HFF-Myc (cell line): ENCODE results near the gene LYPD4.

Experiments used
- DNase-seq: peaks from one replicate; pipeline ENCODE4 v3.0.0-alpha.2; 2011; ENCODE audit warnings: low read depth; ENCODE audit errors: extremely low read depth
- H3K4me3 ChIP-seq: replicated peaks from 2 replicates; pipeline ENCODE4 v1.5.1; 2011; ENCODE audit warnings: low read depth, mild to moderate bottlenecking, control low read depth, low read length
- TF ChIP-seq, protein P1 (sequence below): IDR thresholded peaks from 2 replicates; pipeline ENCODE4 v1.5.1; 2012; ENCODE audit warnings: mild to moderate bottlenecking, low read depth, low read length, control low read depth; ENCODE audit errors: missing control alignments

The LYPD4 gene

DNA sequence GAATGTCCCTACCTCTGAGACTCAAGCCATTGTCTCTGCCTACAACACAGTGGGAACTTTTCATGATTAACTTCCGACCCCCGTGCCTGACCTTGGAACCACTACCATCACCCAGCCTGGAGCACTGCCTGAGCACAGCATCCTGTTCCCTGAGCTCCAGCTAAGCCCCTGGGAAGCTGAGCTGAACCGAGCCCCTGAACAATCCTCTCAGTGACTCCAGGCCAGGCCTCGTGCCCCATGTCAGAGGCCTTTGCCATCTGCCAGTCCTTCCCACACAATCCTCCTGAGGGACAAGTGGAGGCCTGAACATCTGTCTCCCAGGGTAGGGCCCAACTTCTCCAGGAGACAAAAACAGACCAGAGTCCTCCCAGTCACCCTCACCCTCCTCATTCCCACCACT, 30.6 kb downstream of the LYPD4 start:
- DNase-seq: no peak
- TF ChIP-seq, protein P1, sequence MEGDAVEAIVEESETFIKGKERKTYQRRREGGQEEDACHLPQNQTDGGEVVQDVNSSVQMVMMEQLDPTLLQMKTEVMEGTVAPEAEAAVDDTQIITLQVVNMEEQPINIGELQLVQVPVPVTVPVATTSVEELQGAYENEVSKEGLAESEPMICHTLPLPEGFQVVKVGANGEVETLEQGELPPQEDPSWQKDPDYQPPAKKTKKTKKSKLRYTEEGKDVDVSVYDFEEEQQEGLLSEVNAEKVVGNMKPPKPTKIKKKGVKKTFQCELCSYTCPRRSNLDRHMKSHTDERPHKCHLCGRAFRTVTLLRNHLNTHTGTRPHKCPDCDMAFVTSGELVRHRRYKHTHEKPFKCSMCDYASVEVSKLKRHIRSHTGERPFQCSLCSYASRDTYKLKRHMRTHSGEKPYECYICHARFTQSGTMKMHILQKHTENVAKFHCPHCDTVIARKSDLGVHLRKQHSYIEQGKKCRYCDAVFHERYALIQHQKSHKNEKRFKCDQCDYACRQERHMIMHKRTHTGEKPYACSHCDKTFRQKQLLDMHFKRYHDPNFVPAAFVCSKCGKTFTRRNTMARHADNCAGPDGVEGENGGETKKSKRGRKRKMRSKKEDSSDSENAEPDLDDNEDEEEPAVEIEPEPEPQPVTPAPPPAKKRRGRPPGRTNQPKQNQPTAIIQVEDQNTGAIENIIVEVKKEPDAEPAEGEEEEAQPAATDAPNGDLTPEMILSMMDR: no peak
- no peak overlapping the region for H3K4me3 ChIP-seq

DNA sequence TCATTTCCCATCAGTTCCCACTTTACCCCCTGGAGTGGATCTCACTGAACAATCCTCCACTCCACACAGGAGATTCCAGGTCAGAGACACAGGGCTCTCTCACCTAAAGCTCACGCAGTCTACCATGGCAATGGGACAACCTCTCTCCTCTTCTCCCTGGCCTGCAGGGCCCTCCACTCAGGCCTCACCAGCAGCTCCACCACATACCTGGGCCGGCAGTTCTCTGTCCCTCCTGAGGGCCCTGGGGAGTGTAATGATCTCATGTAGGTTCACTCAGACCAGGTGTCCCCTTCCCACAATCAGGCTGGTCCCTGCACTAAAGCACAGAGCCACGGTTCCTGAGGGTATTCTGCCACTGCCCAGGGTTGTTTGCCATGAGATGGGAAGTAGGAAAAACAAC, 32.5 kb downstream of the LYPD4 start:
- TF ChIP-seq, protein P1: no peak

DNA sequence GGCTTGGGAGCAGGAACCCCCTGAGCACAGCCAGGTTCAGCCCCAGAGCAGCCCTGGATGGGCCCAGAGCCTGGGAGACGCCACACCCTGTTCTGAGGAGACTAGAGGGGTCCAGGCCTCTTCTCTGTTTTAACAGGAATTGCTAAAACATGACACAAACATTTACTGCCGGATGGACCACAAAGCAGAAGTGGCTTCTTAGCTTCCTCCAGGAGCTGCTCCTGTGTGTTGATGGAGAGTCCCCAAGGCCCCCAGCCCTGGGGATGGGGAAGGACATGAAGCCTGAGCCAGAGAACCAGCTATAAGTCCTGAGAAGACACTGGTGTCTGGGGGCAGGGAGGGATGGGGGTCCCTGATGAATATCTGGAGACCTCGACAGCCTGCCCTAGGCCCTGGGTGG, 33.4 kb downstream of the LYPD4 start:
- no peak overlapping the region for H3K4me3 ChIP-seq
- DNase-seq: no peak
- TF ChIP-seq, protein P1: no peak

More for the DNA sequence above, 32.5 kb downstream of the LYPD4 start:
- no peak for DNase-seq
- H3K4me3 ChIP-seq: no peak overlapping the region

DNA sequence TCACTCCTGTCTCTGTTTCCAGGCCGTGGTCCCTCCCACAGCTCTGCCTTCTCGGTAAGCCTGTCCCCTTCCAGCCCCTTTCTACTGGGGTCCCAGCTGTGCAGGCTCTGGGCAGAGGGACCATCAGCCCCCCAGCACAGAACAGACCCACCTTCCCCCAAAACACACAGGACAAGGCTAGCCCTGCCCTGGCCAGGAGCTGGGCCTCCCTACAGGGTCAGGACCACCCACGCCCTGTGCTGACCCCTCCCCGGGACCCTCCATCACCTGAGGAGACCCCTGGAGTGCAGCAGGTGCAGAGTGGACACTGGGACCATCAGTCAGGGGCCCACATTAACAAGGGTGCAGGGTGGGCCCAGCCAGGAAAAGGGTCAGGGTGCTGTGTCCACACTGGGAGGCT, 34.2 kb downstream of the LYPD4 start:
- no peak overlapping the region for H3K4me3 ChIP-seq
- DNase-seq: no peak
- TF ChIP-seq, protein P1: no peak

DNA sequence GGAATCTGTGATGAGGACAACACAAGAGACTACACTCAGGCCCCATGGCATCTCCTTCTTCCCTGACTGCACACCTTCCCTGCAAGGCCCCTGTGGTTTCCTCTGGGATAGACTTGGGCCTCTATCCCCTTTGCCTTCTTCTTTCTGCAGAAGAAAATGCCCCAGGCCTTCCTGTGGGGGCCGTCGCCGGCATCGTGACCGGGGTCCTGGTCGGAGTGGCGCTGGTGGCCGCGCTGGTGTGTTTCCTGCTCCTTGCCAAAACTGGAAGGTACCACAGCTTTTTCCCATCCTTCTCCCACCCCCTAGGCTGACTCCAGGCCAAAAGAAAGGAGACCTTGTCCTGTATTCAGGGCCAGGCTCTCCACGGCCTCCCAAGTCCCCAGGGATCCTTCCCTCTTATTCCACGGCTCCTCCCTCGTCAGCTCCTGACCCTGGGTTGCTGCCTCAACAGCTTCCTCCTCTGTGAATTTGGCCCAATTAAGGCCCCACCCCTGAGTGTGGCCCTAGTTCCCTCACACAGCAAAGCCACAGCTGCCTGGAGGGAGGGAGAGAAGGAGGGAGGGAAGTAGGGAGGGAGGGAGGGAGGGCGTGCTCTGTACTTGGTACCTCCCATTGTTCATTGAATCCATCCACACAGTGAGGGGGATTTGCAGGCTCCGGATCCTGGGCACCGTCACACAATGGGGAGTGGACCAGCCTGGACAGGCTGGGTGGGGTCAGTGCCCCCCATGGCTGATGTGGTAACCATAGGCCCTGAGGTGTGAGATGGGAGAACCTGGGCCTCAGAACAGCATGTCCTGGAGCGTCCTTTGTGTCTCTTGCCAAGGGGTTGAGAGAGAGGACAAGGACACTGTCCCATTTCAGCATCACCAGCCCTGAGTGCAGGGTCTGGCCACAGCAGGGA, 35.6 kb downstream of the LYPD4 start:
- H3K4me3 ChIP-seq: no peak overlapping the region
- TF ChIP-seq, protein P1: no peak
- no peak for DNase-seq

DNA sequence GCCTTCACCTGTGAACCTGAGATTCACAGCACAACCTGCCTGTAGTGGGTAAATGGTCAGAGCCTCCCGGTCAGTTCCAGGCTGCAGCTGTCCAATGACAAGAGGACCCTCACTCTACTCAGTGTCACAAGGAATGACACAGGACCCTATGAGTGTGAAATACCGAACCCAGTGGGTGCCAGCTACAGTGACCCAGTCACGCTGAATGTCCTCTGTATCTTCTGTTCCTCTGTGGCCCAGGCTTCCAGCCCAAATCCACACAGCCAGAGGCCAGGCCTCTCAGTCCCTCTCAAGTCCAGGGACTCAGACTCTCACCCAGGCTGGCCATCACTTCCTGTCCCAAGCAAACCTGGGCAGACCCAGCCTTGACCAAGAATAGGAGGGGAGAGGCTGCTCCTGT, 37.3 kb downstream of the LYPD4 start:
- no peak for DNase-seq
- TF ChIP-seq, protein P1: no peak
- H3K4me3 ChIP-seq: no peak overlapping the region

DNA sequence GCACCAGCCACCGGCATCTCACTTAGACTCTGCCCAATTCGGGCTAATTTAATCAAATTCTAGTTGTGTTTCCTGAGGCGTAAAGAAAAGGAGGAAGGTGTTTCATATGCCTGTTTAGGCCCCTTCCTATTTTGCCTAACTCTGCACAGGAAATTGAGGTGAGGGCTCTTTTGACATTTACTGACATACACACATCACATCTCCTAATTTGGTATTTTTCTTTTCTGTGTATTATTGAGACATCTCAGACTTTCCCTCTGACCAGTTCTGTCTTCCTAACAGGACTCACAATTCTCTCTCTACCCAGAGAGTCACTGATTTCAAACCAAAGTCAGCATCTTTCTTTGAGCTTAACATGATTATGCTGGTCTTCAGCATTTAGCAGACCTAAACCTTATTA, 40.1 kb downstream of the LYPD4 start:
- no peak for DNase-seq
- TF ChIP-seq, protein P1: no peak
- H3K4me3 ChIP-seq: no peak overlapping the region
